IPS-18c (cell line): ENCODE results near the gene PXDC1.
"Not testable (repeated sequence)": the region's sequence is repeated elsewhere in the genome, so short reads cannot be mapped to it uniquely, and the experiment has no call there.

Experiments
- H3K4me3 ChIP-seq: 2 replicates; pipeline ENCODE4 v1.7.0; 2013; ENCODE audit warnings: low read depth, mild to moderate bottlenecking, low read length, moderate library complexity; ENCODE audit not compliant: insufficient read depth
- H3K9me3 ChIP-seq: one replicate; pipeline ENCODE4 v1.6.1; 2013; ENCODE audit warnings: mild to moderate bottlenecking, low read length, moderate library complexity; ENCODE audit not compliant: control insufficient read depth, insufficient read depth

PXDC1 gene

DNA sequence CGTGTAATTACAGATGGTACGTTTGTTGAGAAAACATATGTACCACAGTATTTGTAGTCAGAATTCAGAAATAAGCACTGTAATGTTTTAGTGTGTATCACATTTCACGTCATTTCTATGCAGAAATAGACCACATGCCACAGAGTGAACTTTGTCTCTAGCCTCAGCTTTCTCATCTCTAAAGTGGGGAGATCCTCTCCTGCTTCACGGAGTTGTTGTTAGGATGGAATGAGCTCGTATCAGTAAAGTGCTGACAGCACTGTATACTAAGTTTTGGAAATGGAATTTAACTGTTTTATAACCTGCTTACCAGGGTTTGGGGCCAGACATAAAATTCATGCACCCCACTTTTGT is 34.2 kb upstream of the PXDC1 start:
- Histone ChIP-seq H3K4me3 (no peak overlapping the region), H3K9me3 (peaks cover 2% of the 10 kb centered on the region)

DNA sequence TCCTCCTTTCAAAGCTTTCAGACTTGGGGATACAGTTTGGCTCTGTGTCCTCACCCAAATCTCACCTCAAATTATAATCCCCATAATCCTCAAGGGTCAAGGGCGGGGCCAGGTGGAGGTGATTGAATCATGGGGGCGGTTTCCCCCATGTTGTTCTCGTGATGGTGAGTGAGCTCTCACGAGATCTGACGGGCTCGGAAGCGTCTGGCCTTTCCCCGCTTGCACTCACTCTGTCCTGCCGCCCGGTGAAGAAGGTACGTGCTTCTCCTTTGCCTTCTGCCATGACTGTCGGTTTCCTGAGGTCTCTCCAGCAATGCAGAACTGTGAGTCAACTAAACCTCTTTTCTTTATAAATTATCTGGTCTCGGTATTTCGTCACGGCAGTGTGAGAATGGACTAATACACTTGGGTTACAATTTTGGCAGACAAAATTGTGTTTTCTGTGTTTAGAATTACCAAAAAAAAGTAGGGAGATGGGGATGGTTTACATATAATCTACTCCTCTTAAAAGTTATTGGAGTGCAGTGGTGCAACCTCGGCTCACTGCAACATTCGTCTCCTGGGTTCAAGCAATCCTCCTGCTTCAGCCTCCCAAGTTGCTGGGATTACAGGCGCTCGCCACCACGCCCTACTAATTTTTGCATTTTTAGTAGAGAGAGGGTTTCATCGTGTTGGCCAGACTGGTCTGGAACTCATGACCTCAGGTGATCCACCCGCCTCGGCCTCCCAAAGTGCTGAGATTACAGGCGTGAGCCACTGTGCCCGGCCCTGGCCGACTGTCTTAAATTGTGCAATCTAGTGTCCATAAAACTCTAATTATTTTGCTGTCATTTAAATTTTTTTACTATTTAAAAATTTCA is 33.6 kb upstream of the PXDC1 start:
- Histone ChIP-seq H3K9me3 (peaks cover 2% of the 10 kb centered on the region), H3K4me3 (no peak overlapping the region)

DNA sequence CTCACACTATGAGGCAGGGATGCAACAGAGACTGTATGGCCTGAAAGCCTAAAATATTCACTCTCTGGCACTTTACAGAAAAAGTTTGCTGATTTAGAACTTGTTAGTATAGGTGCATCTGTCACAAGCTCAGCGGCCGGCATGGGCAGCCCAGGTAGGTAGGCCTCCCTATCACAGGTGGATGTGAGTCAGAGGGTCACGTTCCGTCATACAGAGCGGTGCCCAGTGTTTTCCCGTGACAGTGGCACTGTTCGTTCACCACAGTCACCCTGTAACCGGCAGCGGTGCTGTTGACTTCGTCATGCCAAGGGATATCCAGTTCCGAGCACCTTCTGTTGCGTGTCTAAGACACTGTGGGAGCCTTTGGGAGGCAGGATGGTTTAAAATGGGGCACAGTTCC is 32.9 kb upstream of the PXDC1 start:
- Histone ChIP-seq H3K4me3 (no peak overlapping the region), H3K9me3 (peaks cover 2% of the 10 kb centered on the region)

DNA sequence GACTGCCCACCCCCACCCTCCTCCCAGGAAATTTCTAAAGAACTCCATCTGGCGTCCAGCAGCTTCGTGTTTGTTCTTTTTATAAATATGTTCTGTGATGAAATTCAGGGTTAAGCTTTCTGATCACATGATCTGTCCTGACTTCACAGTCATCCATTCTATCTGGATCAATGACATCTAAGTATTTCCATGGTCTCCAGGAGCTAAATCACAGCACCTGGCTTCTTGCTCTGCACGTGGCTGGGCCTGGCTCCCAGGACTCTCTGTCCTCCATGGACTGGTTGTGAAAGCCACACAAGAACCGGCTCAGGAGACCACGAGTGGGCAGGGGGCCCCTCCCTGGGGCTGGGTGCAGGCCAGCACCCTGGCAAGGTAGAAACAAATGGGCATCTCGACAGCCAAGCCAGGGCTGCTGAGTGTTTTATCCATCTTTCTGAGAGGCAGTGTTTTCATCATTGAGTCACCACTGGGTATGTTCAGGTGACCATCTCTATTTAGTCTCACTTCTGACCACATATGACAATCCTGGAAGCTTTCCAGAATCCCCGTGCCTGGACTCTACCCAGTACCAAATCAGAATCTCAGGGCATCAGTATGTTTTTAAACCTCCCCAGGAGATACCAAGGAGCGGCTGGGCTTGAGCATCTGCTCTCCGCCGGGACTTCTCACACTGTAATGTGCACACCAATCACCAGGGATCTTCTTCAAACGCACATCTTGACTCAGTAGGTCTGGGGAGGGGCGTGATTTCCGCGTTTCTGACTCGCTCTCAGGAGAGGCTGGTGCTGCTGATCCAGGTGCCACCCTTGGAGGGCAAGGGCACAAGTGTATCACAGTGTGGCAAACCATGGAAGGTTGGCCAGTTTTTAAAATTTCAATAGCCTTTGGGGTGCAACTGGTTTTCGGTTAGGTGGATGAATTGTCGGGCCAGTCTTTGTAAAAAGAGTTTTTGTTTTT is 31.6 kb upstream of the PXDC1 start:
- Histone ChIP-seq H3K9me3 (peaks cover 2% of the 10 kb centered on the region), H3K4me3 (no peak overlapping the region)

DNA sequence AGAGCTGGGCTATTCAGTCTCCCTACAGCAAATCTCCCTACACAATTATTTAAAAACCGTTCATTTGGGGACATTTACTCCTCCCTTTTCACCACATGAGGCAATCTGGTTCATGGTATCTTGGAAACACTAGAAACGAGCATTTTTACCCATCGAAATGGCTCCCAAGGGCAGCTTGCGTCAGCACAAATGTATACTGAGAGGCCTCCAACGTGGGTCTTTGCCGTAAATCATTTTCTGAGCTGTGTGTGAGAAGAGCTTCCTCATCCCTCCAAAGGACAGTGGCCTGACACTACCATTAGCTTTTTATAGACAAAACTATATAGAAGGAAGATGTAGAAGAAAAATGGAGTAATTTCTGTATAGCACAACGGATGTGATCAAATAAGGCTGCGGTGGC is 30.0 kb upstream of the PXDC1 start:
- Histone ChIP-seq H3K9me3 (peaks cover 2% of the 10 kb centered on the region), H3K4me3 (no peak overlapping the region)

DNA sequence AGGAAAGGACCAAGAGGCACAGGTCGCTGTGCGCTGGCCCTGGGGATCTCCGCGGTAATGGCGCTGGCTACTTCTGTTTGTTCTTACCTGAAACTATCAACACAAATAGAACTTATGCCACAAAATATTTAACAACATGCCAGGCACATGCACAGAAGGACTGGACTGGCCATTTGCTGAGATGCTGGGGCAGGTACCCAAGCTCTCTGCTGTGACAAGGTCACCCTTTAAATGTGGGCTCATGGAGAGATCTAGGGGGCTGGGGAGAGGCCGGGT is 28.0 kb upstream of the PXDC1 start:
- Histone ChIP-seq H3K9me3 (peaks cover 2% of the 10 kb centered on the region), H3K4me3 (no peak overlapping the region)

DNA sequence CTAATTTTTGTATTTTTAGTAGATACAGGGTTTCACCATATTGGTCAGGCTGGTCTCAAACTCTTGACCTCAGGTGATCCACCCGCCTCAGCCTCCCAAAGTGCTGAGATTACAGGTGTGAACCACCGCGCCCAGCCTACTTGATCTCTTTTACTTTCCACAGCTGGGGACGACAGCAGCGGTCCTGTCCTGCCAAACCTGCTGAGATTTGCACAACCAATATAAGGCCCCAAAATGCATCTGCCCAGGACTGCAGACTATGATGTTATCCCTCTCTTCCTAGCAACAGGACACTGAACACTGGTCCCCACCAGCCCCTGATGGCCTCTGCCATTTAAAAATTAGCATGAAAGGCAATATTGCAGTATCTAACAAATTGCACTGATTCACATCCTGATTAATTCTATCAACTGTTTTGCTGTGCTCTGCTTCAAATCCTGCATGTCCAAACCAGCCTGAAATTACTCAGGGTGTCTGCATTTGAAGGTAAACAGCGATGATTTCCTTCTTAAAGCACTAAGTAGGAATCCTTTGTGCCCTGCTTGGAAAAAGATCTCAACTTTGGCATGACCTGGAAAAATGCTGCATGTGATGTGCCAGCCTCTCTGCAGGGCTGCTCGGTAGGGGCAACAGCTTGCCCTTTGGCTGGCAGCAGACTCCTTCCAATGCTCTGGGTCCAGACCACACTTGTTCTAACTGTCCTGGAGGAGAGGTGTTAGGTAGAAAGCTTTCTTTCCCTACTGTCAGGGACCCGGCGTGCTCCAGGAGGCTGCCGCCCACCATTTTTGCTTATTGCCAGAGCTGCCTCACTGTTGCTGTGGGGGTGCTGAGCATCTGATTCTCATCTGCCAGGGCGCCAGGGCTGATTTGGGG is 27.4 kb upstream of the PXDC1 start:
- H3K4me3 ChIP-seq, result no peak overlapping the region
- peaks cover 2% of the 10 kb centered on the region for H3K9me3 ChIP-seq

DNA sequence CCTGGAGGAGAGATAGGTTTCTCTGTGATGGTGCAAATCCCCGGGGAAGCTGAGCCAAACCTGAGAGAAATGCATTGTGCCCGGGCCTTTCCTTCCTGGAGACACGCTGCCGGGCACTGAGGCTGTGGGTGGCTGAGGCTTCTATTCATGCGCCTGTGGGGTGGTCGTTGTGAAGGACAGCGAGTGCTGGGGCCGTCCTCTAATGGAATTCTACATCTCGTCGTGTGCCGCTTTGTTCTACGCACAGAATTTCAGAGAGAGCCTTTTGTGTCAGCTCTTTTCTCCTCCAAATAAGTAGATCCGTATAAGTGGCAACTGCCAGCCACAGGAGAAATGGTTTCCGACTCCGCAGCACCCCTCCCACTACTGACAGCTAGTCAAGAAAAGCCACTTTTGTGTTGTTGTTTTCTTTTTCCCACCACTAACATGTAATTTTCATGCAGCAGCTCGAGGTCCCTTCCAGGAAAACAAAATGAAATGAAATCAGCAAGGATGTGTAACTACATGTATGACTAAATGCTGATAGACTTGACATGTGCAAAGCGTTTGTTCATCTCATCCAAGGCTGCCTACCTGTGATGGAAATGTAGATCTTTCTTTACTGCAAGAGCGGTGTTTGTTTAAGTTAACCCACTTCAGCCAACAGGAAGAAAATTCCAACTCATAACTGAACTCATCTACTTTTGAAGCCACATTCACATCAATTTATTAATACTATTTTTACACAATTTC is 26.4 kb upstream of the PXDC1 start:
- peaks cover 1% of the 10 kb centered on the region for H3K9me3 ChIP-seq

DNA sequence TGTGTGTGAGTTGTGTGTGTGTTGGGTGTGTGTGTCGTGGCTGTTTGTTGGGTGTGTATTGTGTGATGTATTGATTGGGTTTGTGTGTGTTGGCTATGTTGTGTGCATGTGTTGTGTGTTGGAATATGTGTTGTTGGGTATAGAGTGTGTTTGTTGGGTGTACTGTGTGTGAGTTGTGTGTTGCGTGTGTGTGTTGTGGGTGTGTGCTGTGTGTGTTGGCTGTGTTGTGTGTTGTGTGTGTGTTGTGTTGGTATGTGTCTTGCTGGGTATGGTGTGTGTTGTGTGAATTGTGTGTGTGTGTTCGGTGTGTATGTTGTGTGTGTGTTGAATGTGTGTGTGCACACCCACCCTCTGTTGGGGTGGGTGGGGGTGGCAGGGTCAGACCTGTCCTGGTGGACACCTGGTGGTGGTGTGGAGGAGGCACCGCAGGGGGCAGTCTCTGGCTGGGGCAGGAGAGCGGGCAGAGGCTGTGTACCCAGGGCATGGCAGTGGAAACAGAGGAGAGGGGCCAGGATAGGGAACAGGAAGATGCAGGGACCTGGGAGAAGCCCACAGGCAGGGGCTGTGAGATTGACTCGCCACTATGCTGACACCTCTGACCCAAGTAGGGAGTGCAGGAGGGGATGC is 25.5 kb upstream of the PXDC1 start:
- no peak overlapping the region for H3K4me3 ChIP-seq
- no peaks in the 10 kb centered on the region for H3K9me3 ChIP-seq

More for the DNA sequence above, 26.4 kb upstream of the PXDC1 start:
- H3K4me3 ChIP-seq, result no peak overlapping the region

DNA sequence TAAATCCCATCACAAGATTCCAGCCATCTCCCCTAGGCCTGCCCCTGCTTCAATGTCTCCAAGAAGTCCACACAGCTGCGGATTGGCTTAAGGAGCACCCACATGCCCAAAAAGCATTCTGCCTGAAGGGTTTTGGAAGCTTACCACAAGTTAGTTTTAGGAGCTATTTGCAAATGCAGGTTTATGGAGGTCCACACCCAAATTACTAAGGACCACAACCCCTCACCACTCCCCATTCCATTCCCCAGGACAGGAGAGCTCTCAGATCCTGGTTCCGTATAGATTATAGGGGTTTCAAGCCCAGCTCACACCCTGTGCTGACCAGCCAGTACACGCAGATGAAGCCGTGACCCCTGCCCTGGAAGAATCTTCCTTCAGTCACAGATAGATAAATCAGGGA is 24.3 kb upstream of the PXDC1 start:
- H3K9me3 ChIP-seq, result no peaks in the 10 kb centered on the region
- no peak overlapping the region for H3K4me3 ChIP-seq

DNA sequence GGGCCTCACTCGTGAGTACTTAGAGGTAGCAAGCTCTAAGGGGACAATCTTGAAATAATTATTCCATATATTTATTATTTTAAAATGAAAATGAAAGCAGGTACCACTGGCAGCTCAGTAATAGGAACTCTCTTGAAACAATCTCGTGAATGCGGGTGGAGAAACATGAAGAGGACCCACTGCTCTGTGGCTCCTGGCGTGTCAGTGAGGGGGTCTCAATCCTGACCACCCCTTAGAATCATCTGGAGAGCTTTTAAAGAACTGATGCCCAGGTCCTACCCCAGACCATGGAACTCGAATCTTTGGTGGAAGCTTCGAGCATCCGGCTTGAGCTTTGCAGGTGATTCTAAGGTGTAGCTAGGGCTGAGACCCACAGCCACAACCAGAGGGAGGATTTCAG is 23.9 kb upstream of the PXDC1 start:
- Histone ChIP-seq H3K9me3 (no peaks in the 10 kb centered on the region), H3K4me3 (no peak overlapping the region)

DNA sequence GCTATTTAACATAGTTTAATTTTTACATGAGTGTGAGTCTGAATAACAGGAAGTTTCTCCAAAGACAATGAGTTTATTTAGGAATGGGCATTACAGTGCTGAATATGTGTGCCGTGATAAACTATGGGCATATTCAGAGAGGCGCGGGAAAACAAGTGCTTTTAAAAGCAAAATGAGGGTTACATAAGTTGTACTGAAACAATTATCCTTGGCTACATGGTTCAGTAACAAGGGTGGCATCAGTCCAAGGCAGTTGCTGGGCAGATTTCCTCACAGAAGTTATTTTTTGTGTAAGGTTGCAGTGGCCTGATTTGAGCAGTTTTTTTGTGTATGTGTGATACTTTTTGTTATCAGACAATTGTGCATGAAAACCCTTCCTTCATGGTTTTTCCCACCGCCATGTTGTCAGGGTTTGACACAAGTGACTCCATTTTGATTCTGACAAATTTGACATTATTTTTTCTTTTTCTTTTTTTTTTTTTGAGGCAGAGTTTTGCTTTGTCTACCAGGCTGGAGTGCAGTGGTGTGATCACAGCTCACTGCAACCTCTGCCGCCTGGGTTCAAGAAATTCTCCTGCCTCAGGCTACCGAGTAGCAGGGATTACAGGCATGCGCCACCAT is 22.3 kb upstream of the PXDC1 start:
- Histone ChIP-seq H3K9me3 (no peaks in the 10 kb centered on the region), H3K4me3 (no peak overlapping the region)

DNA sequence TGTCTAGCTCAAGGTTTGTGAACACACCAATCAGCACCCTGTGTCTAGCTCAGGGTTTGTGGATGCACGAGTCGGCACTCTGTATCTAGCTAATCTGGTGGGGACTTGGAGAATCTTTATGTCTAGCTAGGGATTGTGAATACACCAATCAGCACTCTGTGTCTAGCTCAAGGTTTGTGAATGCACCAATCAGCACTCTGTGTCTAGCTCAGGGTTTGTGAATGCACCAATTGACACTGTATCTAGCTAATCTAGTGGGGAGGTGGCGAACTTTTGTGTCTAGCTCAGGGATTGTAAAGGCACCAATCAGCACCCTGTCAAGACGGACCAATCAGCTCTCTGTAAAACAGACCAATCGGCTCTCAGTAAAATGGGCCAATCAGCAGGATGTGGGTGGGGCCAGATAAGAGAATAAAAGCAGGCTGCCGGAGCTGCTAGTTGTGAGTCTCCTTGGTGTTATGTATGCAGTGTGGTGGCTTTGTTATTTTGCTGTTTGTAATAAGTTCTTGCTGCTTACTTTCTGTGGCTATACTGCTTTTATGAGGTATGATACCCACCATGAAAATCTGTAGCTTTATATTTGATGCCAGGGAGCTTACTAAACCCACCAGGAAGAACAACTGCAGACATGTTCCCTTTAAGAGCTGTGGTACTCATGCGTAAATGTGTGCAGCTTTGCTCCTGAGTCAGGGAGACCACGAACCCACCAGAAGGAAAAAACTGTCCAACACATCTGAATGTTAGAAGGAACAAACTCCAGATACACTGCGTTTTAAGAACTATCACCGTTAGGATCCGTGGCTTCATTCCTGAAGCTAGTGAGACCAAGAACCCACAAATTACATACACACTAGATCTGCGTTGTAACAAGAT is 20.9 kb upstream of the PXDC1 start:
- not testable (repeated sequence) for H3K9me3 ChIP-seq, H3K4me3 ChIP-seq

DNA sequence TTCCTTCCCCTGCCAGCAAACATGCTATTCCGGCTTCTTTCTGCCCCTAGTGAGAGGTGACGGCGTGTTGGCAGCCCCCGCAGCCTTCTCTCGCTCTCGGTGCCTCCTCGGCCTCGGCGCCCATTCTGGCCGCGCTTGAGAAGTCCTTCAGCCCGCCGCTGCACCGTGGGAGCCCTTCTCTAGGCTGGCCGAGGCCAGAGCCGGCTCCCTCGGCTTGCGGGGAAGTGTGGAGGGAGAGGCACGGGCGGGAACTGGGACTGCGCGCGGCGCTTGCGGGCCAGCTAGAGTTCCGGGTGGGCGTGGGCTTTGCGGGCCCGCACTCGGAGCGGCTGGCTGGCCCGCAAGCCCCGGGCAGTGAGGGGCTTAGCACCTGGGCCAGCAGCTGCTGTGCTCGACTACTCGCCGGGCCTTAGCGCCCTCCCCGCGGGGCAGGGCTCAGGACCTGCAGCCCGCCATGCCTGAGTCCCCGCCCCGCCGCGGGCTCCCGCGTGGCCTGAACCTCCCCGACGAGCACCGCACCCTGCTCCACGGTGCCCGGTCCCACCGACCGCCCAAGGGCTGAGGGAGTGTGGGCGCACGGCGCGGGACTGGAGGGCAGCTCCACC is 20.0 kb upstream of the PXDC1 start:
- Histone ChIP-seq H3K4me3 (no peak overlapping the region), H3K9me3 (no peaks in the 10 kb centered on the region)
